HG03442 (cell line): ENCODE data around the gene PTPA.
"Not testable (repeated sequence)": the region's sequence is repeated elsewhere in the genome, so short reads cannot be mapped to it uniquely, and the experiment has no call there.

Experiments
- ATAC-seq: cut with Tn5 transposase; IDR thresholded peaks from one replicate; pipeline ENCODE4 v1.9.1; 2021; ENCODE audit warnings: mild to moderate bottlenecking, moderate library complexity; ENCODE audit not compliant: unreplicated experiment

Gene PTPA

DNA sequence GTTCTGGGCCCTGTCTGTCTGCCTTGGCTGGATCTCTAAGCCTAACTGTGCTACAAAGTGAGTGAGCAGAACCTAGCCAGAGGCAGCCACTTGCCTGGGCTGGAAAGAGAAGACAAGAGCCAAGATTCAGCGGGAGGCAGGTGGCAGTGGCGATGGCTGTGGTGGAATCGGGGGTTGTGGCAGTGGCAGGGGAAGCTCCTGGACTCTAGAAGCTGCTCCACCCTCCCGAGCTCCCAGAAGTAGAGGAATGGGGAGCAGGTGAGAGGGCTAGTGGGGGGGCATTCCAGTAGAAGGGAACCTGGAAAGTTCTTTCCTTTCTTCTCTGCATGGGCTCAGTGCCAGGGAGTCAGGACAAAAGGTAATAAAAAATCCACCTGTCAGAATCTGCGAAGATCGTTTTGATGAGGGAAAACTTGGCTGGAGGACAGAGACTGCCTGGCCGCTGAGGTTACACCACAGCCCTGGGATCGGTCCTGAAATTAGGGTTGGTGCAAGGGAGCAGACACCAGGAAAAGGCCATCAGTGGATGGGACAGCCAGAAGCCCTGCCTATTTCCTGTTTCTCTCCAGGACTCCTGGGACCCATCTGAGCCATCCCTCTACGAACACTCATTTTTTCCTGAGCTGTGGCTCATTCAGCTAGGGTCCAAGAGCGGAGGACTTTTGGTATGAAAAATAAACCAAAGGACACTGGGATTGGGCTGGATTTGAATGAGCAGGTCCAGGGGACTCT, 2.2 kb upstream of the PTPA start:
- ATAC-seq, result no peak

DNA sequence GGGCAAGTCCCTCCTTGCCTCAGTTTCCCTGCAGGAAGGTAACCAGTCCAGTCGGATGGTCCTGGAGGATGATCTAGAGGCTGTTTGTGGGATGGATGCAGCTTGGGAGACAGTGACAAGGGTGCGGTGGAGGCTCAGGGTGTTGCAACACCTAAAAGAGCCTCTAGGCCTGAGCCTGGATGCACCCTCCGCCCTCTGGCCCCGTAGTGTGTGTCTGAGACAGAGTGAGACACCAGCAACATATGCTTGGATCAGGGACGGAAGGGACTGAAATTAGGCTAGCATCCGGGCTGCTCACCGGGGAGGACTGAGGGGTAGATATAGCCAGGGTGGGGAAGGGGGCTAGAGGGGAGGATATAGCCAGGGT, 1.7 kb upstream of the PTPA start:
- no peak for ATAC-seq

GRCh38 chr9:129109952-129110739, 1.1 kb upstream of the PTPA start:
- no peak for ATAC-seq

DNA sequence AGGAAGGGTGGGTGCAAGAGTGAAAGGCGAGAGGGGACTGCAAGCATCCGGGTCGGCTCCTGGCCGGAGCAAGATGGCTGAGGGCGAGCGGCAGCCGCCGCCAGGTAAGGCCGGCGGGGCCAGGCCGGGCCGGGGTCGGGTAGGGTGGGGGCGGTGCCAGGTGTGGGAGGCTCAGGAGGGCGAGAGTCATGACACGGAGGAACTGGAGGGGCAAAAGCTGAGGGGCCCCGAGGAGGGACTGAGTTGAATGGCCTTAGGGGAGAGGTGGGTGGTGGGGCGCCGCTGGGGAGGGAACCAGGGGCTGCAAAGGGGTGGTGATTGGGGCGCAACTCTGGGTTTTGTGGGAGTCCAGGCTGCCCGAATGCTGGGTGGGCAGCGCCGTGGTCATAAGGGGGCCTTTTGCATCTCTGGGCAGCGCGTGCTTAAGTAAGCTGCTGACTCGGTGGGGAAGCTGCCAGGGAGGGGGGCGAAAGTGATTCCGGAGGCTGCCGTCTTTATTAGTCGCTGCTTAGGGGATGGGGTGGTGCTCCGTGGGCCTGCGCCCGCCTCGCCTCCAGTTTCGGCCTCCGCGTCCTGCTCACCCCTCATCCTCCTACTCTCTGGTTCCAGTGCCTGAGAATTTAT, 425 bp downstream of the PTPA start:
- ATAC-seq, result peak; percentile 16

DNA sequence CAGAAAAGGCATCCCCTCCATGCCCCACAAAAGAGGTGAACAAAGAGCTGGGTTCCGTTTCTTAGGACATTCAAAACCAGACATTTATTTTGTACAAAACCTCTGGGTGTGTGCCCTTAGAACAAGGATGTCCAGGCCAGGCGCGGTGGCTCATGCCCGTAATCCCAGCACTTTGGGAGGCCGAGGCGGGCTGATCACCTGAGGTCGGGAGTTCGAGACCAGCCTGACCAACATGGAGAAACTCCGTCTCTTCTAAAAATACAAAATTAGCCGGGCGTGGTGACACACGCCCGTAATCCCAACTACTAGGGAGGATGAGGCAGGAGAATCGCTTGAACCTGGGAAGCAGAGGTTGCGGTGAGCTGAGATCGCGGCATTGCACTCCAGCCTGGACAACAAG, 1.3 kb downstream of the PTPA start:
- not testable (repeated sequence) for ATAC-seq

DNA sequence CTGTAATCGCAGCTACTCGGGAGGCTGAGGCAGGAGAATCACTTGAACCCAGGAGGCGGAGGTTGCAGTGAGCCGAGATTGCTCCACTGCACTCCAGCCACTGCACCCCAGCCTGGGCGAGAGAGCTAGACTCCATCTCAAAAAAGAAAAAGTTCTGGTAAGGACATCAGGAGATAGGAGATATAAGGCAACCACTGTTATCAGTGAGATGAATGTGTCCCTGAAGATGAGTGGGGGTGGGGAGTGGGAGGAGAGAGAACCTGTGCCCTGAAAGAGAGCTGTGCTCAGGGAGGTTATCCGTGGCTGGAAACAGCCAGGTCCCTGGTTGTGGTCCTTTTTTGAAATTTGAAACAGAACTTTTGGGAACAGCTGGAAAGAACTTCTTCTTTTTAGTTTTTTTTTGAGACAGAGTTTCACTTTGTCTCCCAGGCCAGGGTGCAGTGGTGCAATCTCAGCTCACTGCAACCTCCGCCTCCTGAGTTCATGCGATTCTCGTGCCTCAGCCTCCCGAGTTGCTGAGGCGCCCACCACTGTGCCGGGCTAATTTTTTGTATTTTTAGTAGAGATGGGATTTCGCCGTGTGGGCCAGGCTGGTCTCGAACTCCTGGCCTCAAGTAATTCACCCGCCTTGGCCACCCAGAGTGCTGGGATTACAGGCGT, 2.6 kb downstream of the PTPA start:
- ATAC-seq, result no peak

DNA sequence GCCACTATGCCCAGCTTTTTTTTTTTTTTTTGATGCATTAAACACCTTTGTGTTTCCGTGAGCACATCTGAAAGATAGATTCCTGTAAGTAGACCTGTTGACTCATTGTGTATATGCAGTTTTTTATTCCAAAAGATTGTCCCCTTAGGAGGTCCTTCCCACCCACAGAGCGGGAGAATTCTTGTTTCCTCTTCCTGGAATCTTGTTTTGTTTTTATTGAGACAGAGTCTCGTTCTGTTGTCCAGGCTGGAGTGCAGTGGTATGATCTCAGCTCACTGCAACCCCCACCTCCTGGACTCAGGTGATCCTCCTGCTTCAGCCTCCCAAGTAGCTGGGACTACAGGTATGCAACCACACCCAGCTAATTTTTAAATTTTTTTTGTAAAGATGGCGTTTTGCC, 7.6 kb downstream of the PTPA start:
- ATAC-seq, result no peak

DNA sequence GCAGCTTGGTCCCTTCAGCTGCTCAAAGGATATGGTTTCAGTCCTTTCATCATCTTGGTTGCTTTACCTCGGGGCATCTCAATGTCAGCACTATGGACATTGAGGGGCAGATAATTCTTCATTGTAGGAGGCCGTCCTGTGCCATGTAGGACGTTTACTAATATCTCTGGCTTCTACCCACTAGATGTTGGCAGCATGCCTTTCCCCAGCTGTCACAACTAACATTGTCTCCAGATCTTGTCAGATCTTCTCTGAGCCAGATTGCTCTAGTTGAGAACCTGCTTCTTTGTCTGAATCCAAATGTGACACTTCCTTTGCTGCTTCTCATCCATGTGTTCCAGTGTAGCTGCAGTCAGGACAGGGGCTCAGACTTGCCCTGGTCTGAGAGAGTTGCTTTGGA, 10.3 kb downstream of the PTPA start:
- no peak for ATAC-seq

- no peak for ATAC-seq
Observed at GRCh38 chr9:129122133-129122532, 10.9 kb downstream of the PTPA start.

DNA sequence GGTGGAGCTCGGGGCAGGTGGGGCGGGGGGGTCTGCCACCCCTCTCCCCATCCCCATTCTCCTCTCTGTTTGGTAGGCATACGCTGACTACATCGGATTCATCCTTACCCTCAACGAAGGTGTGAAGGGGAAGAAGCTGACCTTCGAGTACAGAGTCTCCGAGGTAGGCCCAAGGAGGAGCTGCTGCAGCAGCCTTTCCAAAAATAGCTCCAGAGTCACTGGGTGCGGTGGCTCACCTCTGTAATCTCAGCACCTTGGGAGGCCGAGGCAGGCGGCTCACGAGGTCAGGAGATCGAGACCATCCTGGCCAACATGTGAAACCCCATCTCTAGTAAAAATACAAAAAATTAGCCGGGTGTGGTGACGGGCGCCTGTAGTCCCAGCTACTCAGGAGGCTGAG, 11.8 kb downstream of the PTPA start:
- ATAC-seq, result not testable (repeated sequence)

GRCh38 chr9:129124506-129125069, 13.4 kb downstream of the PTPA start:
- no peak for ATAC-seq

DNA sequence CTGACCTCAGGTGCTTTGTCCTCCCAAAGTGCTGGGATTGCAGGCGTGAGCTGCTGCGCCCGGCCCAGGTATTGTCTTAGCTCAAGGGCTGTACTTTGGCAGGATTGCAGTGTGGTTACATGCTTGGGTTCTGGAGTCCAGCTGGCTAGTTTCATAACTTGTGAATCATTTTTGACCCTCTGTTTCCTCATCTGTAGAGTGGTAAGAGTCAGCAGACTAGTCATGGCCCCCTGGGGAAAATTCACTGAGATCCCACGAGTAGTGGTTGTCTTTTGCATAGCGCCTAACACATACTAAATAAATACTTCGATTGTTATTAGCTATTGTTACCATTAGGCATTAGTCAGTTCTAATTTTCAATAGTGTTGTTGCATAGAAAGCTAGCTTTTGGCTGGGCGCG, 14.3 kb downstream of the PTPA start:
- ATAC-seq, result no peak

- no peak for ATAC-seq
Observed at GRCh38 chr9:129126749-129127618, 15.8 kb downstream of the PTPA start.

GRCh38 chr9:129128689-129129088, 17.5 kb downstream of the PTPA start:
- ATAC-seq, result no peak

- ATAC-seq, result not testable (repeated sequence)
Observed at GRCh38 chr9:129130271-129130670, 19.1 kb downstream of the PTPA start.

GRCh38 chr9:129130791-129131190, 19.6 kb downstream of the PTPA start:
- no peak for ATAC-seq

- ATAC-seq, result no peak
Observed at GRCh38 chr9:129131300-129132145, 20.3 kb downstream of the PTPA start.

GRCh38 chr9:129133082-129133481, 21.9 kb downstream of the PTPA start:
- ATAC-seq, result no peak

- no peak for ATAC-seq
Observed at GRCh38 chr9:129135476-129135875, 24.3 kb downstream of the PTPA start.
